Endothelial cell of umbilical vein (primary cell): ENCODE results near the gene CDK19. TPM values are rescaled to one million over a fixed set of nuclear protein-coding genes. Genes with fewer than 3 reads are reported as not detected.

Experiments used
- BruUV-seq: library from RNA; stranded (reverse); fragments of 400-500 nt; replicated peaks from 2 replicates; lab custom pipeline; 2021; lab: Mats Ljungman, UMichigan
- CTCF ChIA-PET: fragments of 300-600, 350-600 bp; sonication (Branson Sonifier 250); formaldehyde crosslinking; loops from one replicate; lab custom pipeline; 2021; ENCODE audit warnings: antibody characterized with exemption, inconsistent platforms; lab: Charles Lee
- POLR2A ChIA-PET: fragments of 300-600, 350-600 bp; sonication (Branson Sonifier 250); formaldehyde crosslinking; loops from one replicate; lab custom pipeline; 2021; ENCODE audit warnings: antibody characterized with exemption, inconsistent platforms; lab: Charles Lee
- DNase-seq: peaks from one replicate; pipeline ENCODE4 v3.0.0-alpha.2; 2011; ENCODE audit warnings: low read depth, low spot score
- FAIRE-seq: peaks from 2 replicates; lab custom pipeline; 2011; peaks lifted over from hg19 to GRCh38; lab: Jason Lieb, UNC
- H2AFZ ChIP-seq: 2 replicates; pipeline ENCODE4 v1.6.0; 2012; ENCODE audit warnings: low read depth, low read length, control low read depth, inconsistent platforms
- H3K27ac ChIP-seq: 2 replicates; pipeline ENCODE4 v1.5.1; 2011; ENCODE audit warnings: low read depth, mild to moderate bottlenecking, control low read depth, low read length, moderate library complexity; ENCODE audit not compliant: insufficient read depth
- H3K27me3 ChIP-seq, 2 experiments: 2 replicates each; pipeline versions ENCODE4 v1.6.0 to v1.6.1; 2011; ENCODE audit warnings: low read length in 2 of 2, mixed read lengths in 1 of 2; ENCODE audit not compliant: control insufficient read depth in 2 of 2, insufficient read depth in 2 of 2
- H3K36me3 ChIP-seq, 2 experiments: 2 replicates in 1 of 2; 3 replicates in 1 of 2; pipeline ENCODE4 v1.5.1; 2011; ENCODE audit warnings: low read length in 2 of 2, mild to moderate bottlenecking in 1 of 2, moderate library complexity in 1 of 2; ENCODE audit not compliant: control insufficient read depth in 2 of 2, insufficient read depth in 2 of 2; ENCODE audit errors: extremely low read depth in 1 of 2
- H3K4me1 ChIP-seq: 3 replicates; pipeline ENCODE4 v1.5.1; 2011; ENCODE audit warnings: mild to moderate bottlenecking, low read length; ENCODE audit not compliant: control insufficient read depth, insufficient read depth; ENCODE audit errors: extremely low read depth
- H3K4me2 ChIP-seq: 2 replicates; pipeline ENCODE4 v1.6.1; 2011; ENCODE audit warnings: low read length, control low read depth, mixed read lengths; ENCODE audit not compliant: insufficient read depth
- H3K4me3 ChIP-seq, 3 experiments: fragments of 200-600 bp in 1 of 3; sonication (generic), shearing (Covaris generic) in 1 of 3; replicated peaks in 1 of 3; 2 replicates each; pipeline ENCODE4 v1.5.1; 2011 to 2016; ENCODE audit warnings: control low read depth in 3 of 3, low read length in 3 of 3, mild to moderate bottlenecking in 2 of 3, inconsistent platforms in 1 of 3, low read depth in 1 of 3, moderate library complexity in 1 of 3; ENCODE audit not compliant: insufficient read depth in 1 of 3
- H3K79me2 ChIP-seq: 2 replicates; pipeline ENCODE4 v1.6.0; 2012; ENCODE audit warnings: low read length, inconsistent platforms; ENCODE audit not compliant: control insufficient read depth, insufficient read depth
- H3K9ac ChIP-seq: replicated peaks from 2 replicates; pipeline ENCODE3; 2011; ENCODE audit warnings: low read length, control low read depth; ENCODE audit not compliant: insufficient read depth; ENCODE audit errors: extremely low read depth
- H3K9me1 ChIP-seq: replicated peaks from 3 replicates; pipeline ENCODE4 v1.6.0; 2011; ENCODE audit warnings: mild to moderate bottlenecking, low read length; ENCODE audit not compliant: control insufficient read depth, insufficient read depth; ENCODE audit errors: extremely low read depth
- H3K9me3 ChIP-seq: replicated peaks from 2 replicates; pipeline ENCODE4 v1.5.1; 2012; ENCODE audit warnings: low read length, inconsistent platforms; ENCODE audit not compliant: control insufficient read depth, insufficient read depth
- H4K20me1 ChIP-seq: replicated peaks from 2 replicates; pipeline ENCODE3; 2011; ENCODE audit warnings: mild to moderate bottlenecking, low read length; ENCODE audit not compliant: control insufficient read depth, insufficient read depth; ENCODE audit errors: extremely low read depth
- EZH2 ChIP-seq: IDR thresholded peaks from 2 replicates; pipeline ENCODE4 v1.6.1; 2012; ENCODE audit warnings: borderline replicate concordance, low read depth, mild to moderate bottlenecking, moderate library complexity, low read length, inconsistent platforms; ENCODE audit not compliant: severe bottlenecking
- FOS ChIP-seq: IDR thresholded peaks from 2 replicates; pipeline ENCODE4 v1.6.1; 2011; ENCODE audit warnings: mild to moderate bottlenecking, low read length, moderate library complexity, borderline replicate concordance; ENCODE audit not compliant: insufficient read depth
- GATA2 ChIP-seq: IDR thresholded peaks from 2 replicates; pipeline ENCODE4 v1.7.0; 2011; ENCODE audit warnings: low read depth, mild to moderate bottlenecking, moderate library complexity, mixed read lengths, low read length; ENCODE audit not compliant: insufficient read length, insufficient read depth
- JUN ChIP-seq: IDR thresholded peaks from 2 replicates; pipeline ENCODE4 v1.6.1; 2011; ENCODE audit warnings: borderline replicate concordance, low read depth; ENCODE audit not compliant: insufficient read length, insufficient read depth
- MYC ChIP-seq: IDR thresholded peaks from one replicate; pipeline ENCODE4 v1.6.1; 2011; ENCODE audit warnings: mild to moderate bottlenecking, low read depth, low read length
- POLR2A ChIP-seq: IDR thresholded peaks from 2 replicates; pipeline ENCODE4 v1.6.1; 2012; ENCODE audit warnings: low read depth, mild to moderate bottlenecking, control low read depth, low read length
- POLR2AphosphoS5 ChIP-seq: IDR thresholded peaks from 2 replicates; pipeline ENCODE4 v1.6.1; 2012; ENCODE audit warnings: low read depth, mild to moderate bottlenecking, control low read depth, low read length, moderate library complexity; ENCODE audit not compliant: insufficient read depth
- dilution Hi-C: fragments of 300-500 bp; cut with MboI; formaldehyde crosslinking; loops from one replicate; pipeline ENCODE4 v1.15.0; 2019; ENCODE audit warnings: low sequenced_read_pairs; ENCODE audit not compliant: extremely low pct_ligation_motif_present
- intact Hi-C: fragments of 100-400 bp; cut with micrococcal nuclease; formaldehyde crosslinking; loops from one replicate; pipeline ENCODE4 v1.10.0; 2022
- polyA plus RNA-seq, 4 experiments: library from polyadenylated mRNA; depleted of rRNA in 3 of 4; stranded (reverse) in 3 of 4; unstranded in 1 of 4; fragments of >200 nt; gene quantifications; 2 replicates each; pipeline versions ENCODE4 v1.2.1 to v1.2.3, GENCODE V29; 2011 to 2012; ENCODE audit warnings: missing spikeins in 1 of 4
- total RNA-seq: library from RNA; stranded (reverse); gene quantifications from 2 replicates; pipeline ENCODE4 v1.2.3, GENCODE V29; 2021
- TF ChIP-seq, protein P1 (sequence below), 2 donors: IDR thresholded peaks; 1 replicate in 1 of 2; 2 replicates in 1 of 2; pipeline ENCODE4 v1.5.1; 2011; ENCODE audit warnings: low read length in 2 of 2, mild to moderate bottlenecking in 2 of 2, moderate library complexity in 2 of 2, control low read depth in 1 of 2, inconsistent platforms in 1 of 2, low read depth in 1 of 2; ENCODE audit not compliant: insufficient read depth in 1 of 2; ENCODE audit errors: extremely low read depth in 1 of 2
- TF ChIP-seq, protein P2 (sequence below): IDR thresholded peaks from 2 replicates; pipeline ENCODE4 v1.6.1; 2011; ENCODE audit not compliant: insufficient read depth, insufficient read length

CDK19 gene
- total and polyA plus RNA-seq, 2 donors (not counting 3 experiments of a cell fraction or from before 2014, with no cell fraction given): 4.6 to 12.1 TPM

DNA sequence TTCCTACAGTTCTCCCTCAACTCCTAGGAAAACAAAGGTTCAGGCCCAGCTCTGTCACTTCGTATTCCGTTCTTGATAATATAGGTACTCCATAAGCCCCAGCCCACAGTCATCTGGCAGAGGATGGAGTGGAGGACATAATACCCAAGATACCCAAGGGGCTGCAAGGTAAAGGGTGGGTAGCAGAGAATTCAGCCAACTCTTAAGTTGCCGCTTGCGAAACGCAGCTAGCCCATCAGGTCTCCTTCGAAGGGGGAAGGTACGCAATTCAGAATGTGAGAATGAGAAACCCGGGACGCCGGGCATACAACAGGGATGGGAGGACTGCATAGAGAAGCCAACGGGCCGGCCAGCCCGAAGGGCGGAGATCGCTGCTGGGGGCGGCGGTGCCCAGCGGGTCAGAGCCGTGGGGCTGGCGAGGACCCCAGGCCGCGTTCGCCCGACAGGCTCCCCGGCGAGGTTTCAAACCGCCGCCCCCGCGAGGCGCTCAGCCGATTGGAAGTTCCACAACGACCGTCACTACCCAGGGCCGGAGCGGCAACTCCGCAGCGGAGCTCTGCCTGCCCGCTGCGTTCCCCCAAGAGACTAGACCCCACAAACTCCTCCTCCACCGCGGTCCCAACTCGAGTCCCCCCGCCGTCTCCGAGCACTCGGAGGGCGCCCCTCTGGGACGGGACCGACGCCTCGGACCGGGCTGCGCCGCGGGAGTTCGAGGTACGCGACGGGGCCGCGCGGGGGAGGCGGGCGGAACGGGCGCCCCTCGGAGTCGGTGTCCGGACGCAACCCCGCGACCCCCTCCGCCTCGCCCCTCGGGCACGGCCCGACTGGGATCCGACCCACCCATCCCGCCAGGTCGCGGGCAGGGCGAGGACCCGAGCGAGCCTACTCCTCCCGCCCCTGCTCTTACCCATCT, 911 bp downstream of the CDK19 start:
- peak overlapping the region; percentile 87 for H2AFZ ChIP-seq
- peak overlapping the region; percentile 68 for H3K27ac ChIP-seq
- peak; percentile 51 for DNase-seq
- no peak for TF ChIP-seq POLR2AphosphoS5
- no peak for TF ChIP-seq GATA2
- no peak for TF ChIP-seq POLR2A
- TF ChIP-seq FOS: no peak
- no peak for TF ChIP-seq JUN
- TF ChIP-seq EZH2: no peak
- TF ChIP-seq, protein P1, sequence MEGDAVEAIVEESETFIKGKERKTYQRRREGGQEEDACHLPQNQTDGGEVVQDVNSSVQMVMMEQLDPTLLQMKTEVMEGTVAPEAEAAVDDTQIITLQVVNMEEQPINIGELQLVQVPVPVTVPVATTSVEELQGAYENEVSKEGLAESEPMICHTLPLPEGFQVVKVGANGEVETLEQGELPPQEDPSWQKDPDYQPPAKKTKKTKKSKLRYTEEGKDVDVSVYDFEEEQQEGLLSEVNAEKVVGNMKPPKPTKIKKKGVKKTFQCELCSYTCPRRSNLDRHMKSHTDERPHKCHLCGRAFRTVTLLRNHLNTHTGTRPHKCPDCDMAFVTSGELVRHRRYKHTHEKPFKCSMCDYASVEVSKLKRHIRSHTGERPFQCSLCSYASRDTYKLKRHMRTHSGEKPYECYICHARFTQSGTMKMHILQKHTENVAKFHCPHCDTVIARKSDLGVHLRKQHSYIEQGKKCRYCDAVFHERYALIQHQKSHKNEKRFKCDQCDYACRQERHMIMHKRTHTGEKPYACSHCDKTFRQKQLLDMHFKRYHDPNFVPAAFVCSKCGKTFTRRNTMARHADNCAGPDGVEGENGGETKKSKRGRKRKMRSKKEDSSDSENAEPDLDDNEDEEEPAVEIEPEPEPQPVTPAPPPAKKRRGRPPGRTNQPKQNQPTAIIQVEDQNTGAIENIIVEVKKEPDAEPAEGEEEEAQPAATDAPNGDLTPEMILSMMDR (IDR thresholded peaks at IDR 0.05; ENCODE audit: extremely low read depth in 1 of 2, insufficient read depth in 1 of 2, low read depth in 1 of 2, low read length in 2 of 2): no peak
- TF ChIP-seq MYC: no peak
- TF ChIP-seq, protein P2, sequence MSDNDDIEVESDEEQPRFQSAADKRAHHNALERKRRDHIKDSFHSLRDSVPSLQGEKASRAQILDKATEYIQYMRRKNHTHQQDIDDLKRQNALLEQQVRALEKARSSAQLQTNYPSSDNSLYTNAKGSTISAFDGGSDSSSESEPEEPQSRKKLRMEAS: no peak
- no TSS peak for BruUV-seq
- H3K4me1 ChIP-seq: peaks cover 9% of the 10 kb centered on the region
- peak; percentile 18 for FAIRE-seq
- peak overlapping the region; percentile 92 for H3K4me2 ChIP-seq
- H3K9ac ChIP-seq: peak overlapping the region; percentile 80
- peaks cover 0 to 2% of the 10 kb centered on the region in 2 experiments for H3K27me3 ChIP-seq
- no peaks in the 10 kb centered on the region for H3K9me3 ChIP-seq
- H3K79me2 ChIP-seq: peaks cover 3% of the 10 kb centered on the region
- dilution Hi-C loops: no loop called here
- intact Hi-C loops: loop anchor here (1.0 to 2.0 kb wide), 5 partner anchors 62 to 634 kb away; partner anchors contain the start of genes CDC40, GTF3C6 and RPF2
- H3K4me3 ChIP-seq: peak overlapping the region; percentile 66 to 97 (median 76)
- POLR2A ChIA-PET: interaction anchor here (0.6 to 4.1 kb wide), 5 partner anchors 60 to 144 kb away, joined by 3 to 133 read pairs (median 8); partner anchors contain the start of genes AMD1 and GTF3C6
- CTCF ChIA-PET: interaction anchor here (0.6 to 2.2 kb wide), 4 partner anchors 60 to 386 kb away, joined by 3 to 11 read pairs (median 4); partner anchors contain the start of genes AMD1 and GTF3C6
- H4K20me1 ChIP-seq: no peaks in the 10 kb centered on the region
- H3K9me1 ChIP-seq: no peaks in the 10 kb centered on the region
- H3K36me3 ChIP-seq: no peaks in the 10 kb centered on the region
